T-helper 17 cell (primary cell): ENCODE data around the gene STOML3. TPM values are rescaled to one million over a fixed set of nuclear protein-coding genes. Genes with fewer than 3 reads are reported as not detected.

Experiments
- ATAC-seq: fragments of 150-1000 bp; cut with Tn5 transposase; 2 replicates; pipeline ENCODE4 v1.10.0; 2021; ENCODE audit warnings: mild to moderate bottlenecking, moderate library complexity
- DNase-seq, 3 donors: peaks; one replicate each; pipeline versions ENCODE4 v3.0.0 to v3.0.0-alpha.2; 2020 to 2021
- H3K9me3 ChIP-seq: one replicate; pipeline ENCODE4 v1.7.0; 2013; ENCODE audit warnings: low read length, mild to moderate bottlenecking; ENCODE audit not compliant: control insufficient read depth, poor library complexity, severe bottlenecking
- H3K27ac Mint-ChIP-seq: one replicate; pipeline ENCODE4 v1.8.0; 2022; ENCODE audit warnings: mild to moderate bottlenecking, moderate library complexity, mixed read lengths
- H3K27me3 Mint-ChIP-seq: one replicate; pipeline ENCODE4 v1.8.0; 2022; ENCODE audit warnings: mixed read lengths
- H3K36me3 Mint-ChIP-seq: one replicate; pipeline ENCODE4 v1.8.0; 2022; ENCODE audit warnings: low read depth, mixed read lengths
- H3K4me1 Mint-ChIP-seq: one replicate; pipeline ENCODE4 v1.8.0; 2022; ENCODE audit warnings: mild to moderate bottlenecking, mixed read lengths
- H3K4me3 Mint-ChIP-seq: one replicate; pipeline ENCODE4 v1.8.0; 2022; ENCODE audit warnings: mild to moderate bottlenecking, moderate library complexity, mixed read lengths
- total RNA-seq, 4 donors: library from RNA in 2 of 4; stranded (reverse) in 2 of 4; gene quantifications; one replicate each; pipeline ENCODE4 v1.2.3 and lab custom pipeline; 2022 to 2026

Gene STOML3
- total RNA-seq, 2 donors from 2014 or later, result not detected

- no peaks in the 10 kb centered on the region for H3K4me1 Mint-ChIP-seq
- no peak for ATAC-seq
Measured at GRCh38 chr13:38969187-38969586, 21.4 kb downstream of the STOML3 start.

GRCh38 chr13:38967446-38967845, 23.2 kb downstream of the STOML3 start:
- H3K9me3 ChIP-seq, result no peaks in the 10 kb centered on the region
- no peak for ATAC-seq
- no peak for DNase-seq
- H3K4me1 Mint-ChIP-seq, result no peaks in the 10 kb centered on the region
- H3K27me3 Mint-ChIP-seq, result peaks cover 50% of the 10 kb centered on the region
- H3K4me3 Mint-ChIP-seq, result no peak overlapping the region
- no peak overlapping the region for H3K27ac Mint-ChIP-seq
- no peaks in the 10 kb centered on the region for H3K36me3 Mint-ChIP-seq

More at GRCh38 chr13:38969187-38969586, 21.4 kb downstream of the STOML3 start:
- H3K9me3 ChIP-seq, result no peaks in the 10 kb centered on the region
- H3K36me3 Mint-ChIP-seq, result no peaks in the 10 kb centered on the region
- H3K27ac Mint-ChIP-seq, result no peak overlapping the region
- peaks cover 42% of the 10 kb centered on the region for H3K27me3 Mint-ChIP-seq
- no peak overlapping the region for H3K4me3 Mint-ChIP-seq
- DNase-seq, result no peak

GRCh38 chr13:38965281-38965680, 25.4 kb downstream of the STOML3 start:
- no peak overlapping the region for H3K27ac Mint-ChIP-seq
- ATAC-seq (no peak), DNase-seq (no peak)
- H3K4me1 Mint-ChIP-seq, result no peaks in the 10 kb centered on the region
- H3K36me3 Mint-ChIP-seq, result peaks cover 3% of the 10 kb centered on the region
- no peak overlapping the region for H3K4me3 Mint-ChIP-seq
- no peaks in the 10 kb centered on the region for H3K9me3 ChIP-seq
- H3K27me3 Mint-ChIP-seq, result peaks cover 50% of the 10 kb centered on the region

- H3K27me3 Mint-ChIP-seq, result peaks cover 27% of the 10 kb centered on the region
- H3K36me3 Mint-ChIP-seq, result peaks cover 3% of the 10 kb centered on the region
- no peaks in the 10 kb centered on the region for H3K9me3 ChIP-seq
- H3K4me1 Mint-ChIP-seq, result no peaks in the 10 kb centered on the region
- no peak for DNase-seq
- no peak overlapping the region for H3K4me3 Mint-ChIP-seq
- no peak for ATAC-seq
- H3K27ac Mint-ChIP-seq, result no peak overlapping the region
Measured at GRCh38 chr13:38960175-38960574, 30.5 kb downstream of the STOML3 start.

- Mint-ChIP-seq H3K36me3 (peaks cover 3% of the 10 kb centered on the region), H3K4me3 (no peak overlapping the region), H3K4me1 (no peaks in the 10 kb centered on the region), H3K27me3 (peaks cover 24% of the 10 kb centered on the region), H3K27ac (no peak overlapping the region)
- no peaks in the 10 kb centered on the region for H3K9me3 ChIP-seq
- no peak for DNase-seq
- no peak for ATAC-seq
Measured at GRCh38 chr13:38957794-38958592, 32.6 kb downstream of the STOML3 start.

GRCh38 chr13:38954844-38955243, 35.8 kb downstream of the STOML3 start:
- Mint-ChIP-seq H3K27ac (no peak overlapping the region), H3K27me3 (peaks cover 18% of the 10 kb centered on the region), H3K4me3 (no peak overlapping the region), H3K36me3 (no peaks in the 10 kb centered on the region), H3K4me1 (no peaks in the 10 kb centered on the region)
- ATAC-seq (no peak), DNase-seq (no peak)
- no peaks in the 10 kb centered on the region for H3K9me3 ChIP-seq

GRCh38 chr13:38954291-38954690, 36.3 kb downstream of the STOML3 start:
- no peak for ATAC-seq
- Mint-ChIP-seq H3K4me1 (no peaks in the 10 kb centered on the region), H3K27ac (no peak overlapping the region), H3K27me3 (peaks cover 18% of the 10 kb centered on the region), H3K4me3 (no peak overlapping the region), H3K36me3 (no peaks in the 10 kb centered on the region)
- no peaks in the 10 kb centered on the region for H3K9me3 ChIP-seq
- DNase-seq, result no peak

- H3K4me3 Mint-ChIP-seq, result no peak overlapping the region
- no peak overlapping the region for H3K27ac Mint-ChIP-seq
- DNase-seq, result no peak
- H3K9me3 ChIP-seq, result no peaks in the 10 kb centered on the region
- no peak for ATAC-seq
- no peaks in the 10 kb centered on the region for H3K4me1 Mint-ChIP-seq
- H3K27me3 Mint-ChIP-seq, result peaks cover 26% of the 10 kb centered on the region
- H3K36me3 Mint-ChIP-seq, result no peaks in the 10 kb centered on the region
Measured at GRCh38 chr13:38952827-38953226, 37.8 kb downstream of the STOML3 start.

GRCh38 chr13:38951525-38952313, 38.9 kb downstream of the STOML3 start:
- H3K36me3 Mint-ChIP-seq, result no peaks in the 10 kb centered on the region
- no peaks in the 10 kb centered on the region for H3K9me3 ChIP-seq
- no peak for ATAC-seq
- peaks cover 26% of the 10 kb centered on the region for H3K27me3 Mint-ChIP-seq
- DNase-seq, result no peak
- no peak overlapping the region for H3K4me3 Mint-ChIP-seq
- no peak overlapping the region for H3K27ac Mint-ChIP-seq
- no peaks in the 10 kb centered on the region for H3K4me1 Mint-ChIP-seq

- Mint-ChIP-seq H3K4me3 (no peak overlapping the region), H3K36me3 (no peaks in the 10 kb centered on the region), H3K27ac (no peak overlapping the region), H3K4me1 (no peaks in the 10 kb centered on the region), H3K27me3 (peaks cover 26% of the 10 kb centered on the region)
- DNase-seq (no peak), ATAC-seq (no peak)
- H3K9me3 ChIP-seq, result no peaks in the 10 kb centered on the region
Measured at GRCh38 chr13:38950987-38951386, 39.6 kb downstream of the STOML3 start.

- DNase-seq (no peak), ATAC-seq (no peak)
- no peak overlapping the region for H3K4me3 Mint-ChIP-seq
- H3K9me3 ChIP-seq, result no peaks in the 10 kb centered on the region
- H3K27me3 Mint-ChIP-seq, result peaks cover 12% of the 10 kb centered on the region
- no peaks in the 10 kb centered on the region for H3K4me1 Mint-ChIP-seq
- H3K36me3 Mint-ChIP-seq, result no peaks in the 10 kb centered on the region
- H3K27ac Mint-ChIP-seq, result no peak overlapping the region
Measured at GRCh38 chr13:38947054-38947453, 43.6 kb downstream of the STOML3 start.

- H3K4me1 Mint-ChIP-seq, result no peaks in the 10 kb centered on the region
- DNase-seq (no peak), ATAC-seq (no peak)
- H3K9me3 ChIP-seq, result no peaks in the 10 kb centered on the region
- no peak overlapping the region for H3K27ac Mint-ChIP-seq
- H3K27me3 Mint-ChIP-seq, result peaks cover 12% of the 10 kb centered on the region
- no peak overlapping the region for H3K4me3 Mint-ChIP-seq
- no peaks in the 10 kb centered on the region for H3K36me3 Mint-ChIP-seq
Measured at GRCh38 chr13:38944219-38944618, 46.4 kb downstream of the STOML3 start.

GRCh38 chr13:38943231-38943630, 47.4 kb downstream of the STOML3 start:
- no peak for ATAC-seq
- no peak overlapping the region for H3K4me3 Mint-ChIP-seq
- no peak overlapping the region for H3K27ac Mint-ChIP-seq
- no peaks in the 10 kb centered on the region for H3K9me3 ChIP-seq
- H3K36me3 Mint-ChIP-seq, result no peaks in the 10 kb centered on the region
- peaks cover 14% of the 10 kb centered on the region for H3K27me3 Mint-ChIP-seq
- no peak for DNase-seq
- no peaks in the 10 kb centered on the region for H3K4me1 Mint-ChIP-seq
